PC-3 (cell line): ENCODE data around the gene COL4A1.

Source experiments
- CTCF ChIP-seq: fragments of 300-600 bp; sonication (generic); conservative IDR thresholded peaks from 2 replicates; pipeline ENCODE4 v1.5.1; 2017; ENCODE audit warnings: antibody characterized with exemption, low read depth, mild to moderate bottlenecking, low read length
- EZH2 ChIP-seq: fragments of 300-600 bp; sonication (generic); IDR thresholded peaks from one replicate; pipeline ENCODE4 v1.6.1; 2017; ENCODE audit warnings: antibody characterized with exemption, mild to moderate bottlenecking, low read length; ENCODE audit not compliant: unreplicated experiment

GRCh38 chr13:110187641-110188161, 119.3 kb downstream of the COL4A1 start:
- TF ChIP-seq EZH2: no peak
- TF ChIP-seq CTCF: no peak
